HepG2 (cell line): ENCODE results near the gene FCRLA. TPM values are rescaled to one million over a fixed set of nuclear protein-coding genes. Genes with fewer than 3 reads are reported as not detected.

Experiments
- BCL6 ChIP-seq: IDR thresholded peaks from 2 replicates; pipeline ENCODE4 v1.6.1; 2016; ENCODE audit warnings: missing genetic modification reagents, missing compliant biosample characterization
- BHLHE40 ChIP-seq: IDR thresholded peaks from 2 replicates; pipeline ENCODE4 v1.6.1; 2011; ENCODE audit warnings: low read length, improper control_type of control experiment
- CBFB ChIP-seq: sonication (generic); formaldehyde crosslinking; IDR thresholded peaks from 2 replicates; pipeline ENCODE4 v1.4.0; 2020; ENCODE audit warnings: missing genetic modification reagents
- HMGA1 ChIP-seq: sonication (generic); formaldehyde crosslinking; conservative IDR thresholded peaks from 2 replicates; pipeline ENCODE4 v1.4.0; 2020; ENCODE audit warnings: missing genetic modification reagents
- HNF4G ChIP-seq, 2 experiments: sonication (generic) in 1 of 2; formaldehyde crosslinking in 1 of 2; IDR thresholded peaks; 2 replicates each; pipeline versions ENCODE4 v1.4.0 to v1.6.1; 2011 to 2020; ENCODE audit warnings: borderline replicate concordance in 2 of 2, low read depth in 2 of 2, mild to moderate bottlenecking in 2 of 2, low read length in 1 of 2, missing genetic modification reagents in 1 of 2, moderate library complexity in 1 of 2
- HOXD1 ChIP-seq: sonication (generic); formaldehyde crosslinking; IDR thresholded peaks from 2 replicates; pipeline ENCODE4 v1.5.0; 2020; ENCODE audit warnings: missing genetic modification reagents
- MTF1 ChIP-seq: sonication (generic); formaldehyde crosslinking; IDR thresholded peaks from 2 replicates; pipeline ENCODE4 v1.5.0; 2020; ENCODE audit warnings: missing genetic modification reagents
- PHF21A ChIP-seq: sonication (generic); formaldehyde crosslinking; IDR thresholded peaks from 2 replicates; pipeline ENCODE4 v1.5.0; 2020; ENCODE audit warnings: mild to moderate bottlenecking, missing genetic modification reagents
- PHF5A ChIP-seq: IDR thresholded peaks from one replicate; pipeline ENCODE4 v1.6.1; 2018; ENCODE audit warnings: low read depth, missing genetic modification reagents; ENCODE audit not compliant: unreplicated experiment
- SUZ12 ChIP-seq: fragments of 150-350 bp; IDR thresholded peaks from 2 replicates; pipeline ENCODE4 v1.6.1; 2014; ENCODE audit warnings: low read depth, low read length
- TRIM24 ChIP-seq: sonication (generic); formaldehyde crosslinking; IDR thresholded peaks from 2 replicates; pipeline ENCODE4 v1.8.0; 2022; ENCODE audit warnings: mild to moderate bottlenecking, missing genetic modification reagents
- ZBTB1 ChIP-seq: sonication (generic); formaldehyde crosslinking; IDR thresholded peaks from 2 replicates; pipeline ENCODE4 v1.4.0; 2020; ENCODE audit warnings: missing genetic modification reagents, borderline replicate concordance
- ZEB1 ChIP-seq: IDR thresholded peaks from 2 replicates; pipeline ENCODE4 v1.6.1; 2012; ENCODE audit warnings: mild to moderate bottlenecking, low read depth, inconsistent platforms; ENCODE audit not compliant: insufficient replicate concordance
- ZNF121 ChIP-seq: sonication (generic); formaldehyde crosslinking; IDR thresholded peaks from 2 replicates; pipeline ENCODE4 v1.5.0; 2020; ENCODE audit warnings: mild to moderate bottlenecking, missing genetic modification reagents
- ZNF354B ChIP-seq: sonication (generic); formaldehyde crosslinking; IDR thresholded peaks from 2 replicates; pipeline ENCODE4 v1.8.0; 2022; ENCODE audit warnings: mild to moderate bottlenecking, missing genetic modification reagents
- ZNF615 ChIP-seq: sonication (generic); formaldehyde crosslinking; IDR thresholded peaks from 2 replicates; pipeline ENCODE4 v1.5.0; 2020; ENCODE audit warnings: mild to moderate bottlenecking, missing genetic modification reagents, borderline replicate concordance
- ZNF83 ChIP-seq: sonication (generic); formaldehyde crosslinking; IDR thresholded peaks from 2 replicates; pipeline ENCODE4 v1.4.0; 2020; ENCODE audit warnings: missing genetic modification reagents, mild to moderate bottlenecking, borderline replicate concordance
- ZNF883 ChIP-seq: sonication (generic); formaldehyde crosslinking; IDR thresholded peaks from 2 replicates; pipeline ENCODE4 v1.5.1; 2020; ENCODE audit warnings: mild to moderate bottlenecking, missing genetic modification reagents; ENCODE audit errors: not compliant biosample characterization
- polyA plus RNA-seq, 8 experiments: library from polyadenylated mRNA; depleted of rRNA in 3 of 8; stranded (reverse) in 7 of 8; unstranded in 1 of 8; fragments of >200 nt; fragmentation: Illumina TruSeq in 4 of 8; extraction: Trizol in 4 of 8; gene quantifications; 2 replicates each; pipeline versions ENCODE4 v1.2.1 to v1.2.3, GENCODE V29; 2011 to 2016; ENCODE audit warnings: low read depth in 4 of 8, missing spikeins in 1 of 8, mixed read lengths in 1 of 8; ENCODE audit not compliant: insufficient read depth in 1 of 8
- total RNA-seq, 5 experiments: library from RNA; depleted of rRNA; stranded (reverse); fragments of >200 nt; fragmentation: Illumina TruSeq; extraction: Trizol; gene quantifications; 2 replicates each; pipeline ENCODE4 v1.2.3, GENCODE V29; 2016; ENCODE audit warnings: low read depth in 1 of 5
- TF ChIP-seq, protein P1 (sequence below): IDR thresholded peaks from 2 replicates; pipeline ENCODE4 v1.6.1; 2012; ENCODE audit warnings: low read depth, low read length, improper control_type of control experiment
- TF ChIP-seq, protein P2 (sequence below), 2 experiments: sonication (generic) in 1 of 2; formaldehyde crosslinking in 1 of 2; IDR thresholded peaks; 2 replicates each; pipeline versions ENCODE4 v1.4.0 to v1.6.1; 2018 to 2020; ENCODE audit warnings: missing genetic modification reagents in 2 of 2, borderline replicate concordance in 1 of 2, low read depth in 1 of 2, mild to moderate bottlenecking in 1 of 2, missing biosample characterization in 1 of 2
- TF ChIP-seq, protein P3 (sequence below): IDR thresholded peaks from 2 replicates; pipeline ENCODE4 v1.6.1; 2016; ENCODE audit warnings: missing compliant biosample characterization, missing genetic modification reagents, borderline replicate concordance
- TF ChIP-seq, protein P4 (sequence below): IDR thresholded peaks from 2 replicates; pipeline ENCODE4 v1.6.1; 2016; ENCODE audit warnings: mild to moderate bottlenecking, missing biosample characterization, missing genetic modification reagents
- TF ChIP-seq, protein P5 (sequence below): sonication (generic); formaldehyde crosslinking; IDR thresholded peaks from 2 replicates; pipeline ENCODE4 v1.8.1; 2023; ENCODE audit warnings: mild to moderate bottlenecking, inconsistent platforms, moderate library complexity, missing genetic modification reagents, borderline replicate concordance
- TF ChIP-seq, protein P6 (sequence below): sonication (generic); formaldehyde crosslinking; IDR thresholded peaks from 2 replicates; pipeline ENCODE4 v1.5.0; 2020; ENCODE audit warnings: missing genetic modification reagents, mild to moderate bottlenecking, borderline replicate concordance

Gene FCRLA
- total and polyA plus RNA-seq, 2 of the 13 experiments (the other 11 are each of a cell fraction or from before 2014, with no cell fraction given), result not detected

DNA sequence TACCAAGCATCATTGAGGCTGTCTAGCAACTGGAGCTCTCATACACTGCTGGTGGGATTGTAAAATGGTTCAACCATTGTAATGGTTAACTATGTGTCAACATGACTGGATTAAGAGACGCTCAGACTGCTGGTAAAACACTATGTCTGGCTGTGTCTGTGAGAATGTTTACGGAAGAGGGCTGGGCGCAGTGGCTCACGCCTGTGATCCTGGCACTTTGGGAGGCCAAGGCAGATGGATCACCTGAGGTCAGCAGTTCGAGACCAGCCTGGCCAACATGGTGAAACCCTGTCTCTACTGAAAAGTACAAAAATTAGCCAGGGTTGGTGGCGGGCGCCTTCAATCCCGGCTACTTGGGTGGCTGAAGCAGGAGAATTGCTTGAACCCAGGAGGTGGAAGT, 4.8 kb upstream of the FCRLA start (continued):
- TF ChIP-seq, protein P1, sequence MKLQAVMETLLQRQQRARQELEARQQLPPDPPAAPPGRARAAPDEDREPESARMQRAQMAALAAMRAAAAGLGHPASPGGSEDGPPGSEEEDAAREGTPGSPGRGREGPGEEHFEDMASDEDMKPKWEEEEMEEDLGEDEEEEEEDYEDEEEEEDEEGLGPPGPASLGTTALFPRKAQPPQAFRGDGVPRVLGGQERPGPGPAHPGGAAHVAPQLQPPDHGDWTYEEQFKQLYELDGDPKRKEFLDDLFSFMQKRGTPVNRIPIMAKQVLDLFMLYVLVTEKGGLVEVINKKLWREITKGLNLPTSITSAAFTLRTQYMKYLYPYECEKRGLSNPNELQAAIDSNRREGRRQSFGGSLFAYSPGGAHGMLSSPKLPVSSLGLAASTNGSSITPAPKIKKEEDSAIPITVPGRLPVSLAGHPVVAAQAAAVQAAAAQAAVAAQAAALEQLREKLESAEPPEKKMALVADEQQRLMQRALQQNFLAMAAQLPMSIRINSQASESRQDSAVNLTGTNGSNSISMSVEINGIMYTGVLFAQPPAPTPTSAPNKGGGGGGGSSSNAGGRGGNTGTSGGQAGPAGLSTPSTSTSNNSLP, result peak; percentile 60; the same call in 1 of the 2 replicates
- TF ChIP-seq, protein P2, sequence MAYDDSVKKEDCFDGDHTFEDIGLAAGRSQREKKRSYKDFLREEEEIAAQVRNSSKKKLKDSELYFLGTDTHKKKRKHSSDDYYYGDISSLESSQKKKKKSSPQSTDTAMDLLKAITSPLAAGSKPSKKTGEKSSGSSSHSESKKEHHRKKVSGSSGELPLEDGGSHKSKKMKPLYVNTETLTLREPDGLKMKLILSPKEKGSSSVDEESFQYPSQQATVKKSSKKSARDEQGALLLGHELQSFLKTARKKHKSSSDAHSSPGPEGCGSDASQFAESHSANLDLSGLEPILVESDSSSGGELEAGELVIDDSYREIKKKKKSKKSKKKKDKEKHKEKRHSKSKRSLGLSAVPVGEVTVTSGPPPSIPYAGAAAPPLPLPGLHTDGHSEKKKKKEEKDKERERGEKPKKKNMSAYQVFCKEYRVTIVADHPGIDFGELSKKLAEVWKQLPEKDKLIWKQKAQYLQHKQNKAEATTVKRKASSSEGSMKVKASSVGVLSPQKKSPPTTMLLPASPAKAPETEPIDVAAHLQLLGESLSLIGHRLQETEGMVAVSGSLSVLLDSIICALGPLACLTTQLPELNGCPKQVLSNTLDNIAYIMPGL (CRISPR knock-in tag; IDR thresholded peaks at IDR 0.05; ENCODE audit: borderline replicate concordance in 1 of 2, low read depth in 1 of 2), result peak; percentile 54 to 57; a peak in 2 of 4 replicates
- TF ChIP-seq HNF4G (IDR thresholded peaks at IDR 0.05; ENCODE audit: borderline replicate concordance, low read depth, low read length) (no peak), HNF4G (CRISPR knock-in tag; IDR thresholded peaks at IDR 0.05; ENCODE audit: borderline replicate concordance, low read depth) (no peak), ZNF121 (CRISPR knock-in tag) (no peak), BCL6 (CRISPR knock-in tag) (peak; percentile 86), CBFB (no peak), SUZ12 (no peak), ZNF615 (CRISPR knock-in tag) (no peak), PHF5A (CRISPR knock-in tag) (no peak), PHF21A (peak; percentile 43; the same call in 1 of the 2 replicates), ZNF883 (CRISPR knock-in tag) (no peak), BHLHE40 (no peak), TRIM24 (no peak), MTF1 (CRISPR knock-in tag) (no peak), ZNF354B (CRISPR knock-in tag) (no peak), ZNF83 (CRISPR knock-in tag) (no peak), HMGA1 (CRISPR knock-in tag) (no peak), ZEB1 (no peak), ZBTB1 (CRISPR knock-in tag) (no peak), HOXD1 (CRISPR knock-in tag) (no peak)
- TF ChIP-seq, protein P3, sequence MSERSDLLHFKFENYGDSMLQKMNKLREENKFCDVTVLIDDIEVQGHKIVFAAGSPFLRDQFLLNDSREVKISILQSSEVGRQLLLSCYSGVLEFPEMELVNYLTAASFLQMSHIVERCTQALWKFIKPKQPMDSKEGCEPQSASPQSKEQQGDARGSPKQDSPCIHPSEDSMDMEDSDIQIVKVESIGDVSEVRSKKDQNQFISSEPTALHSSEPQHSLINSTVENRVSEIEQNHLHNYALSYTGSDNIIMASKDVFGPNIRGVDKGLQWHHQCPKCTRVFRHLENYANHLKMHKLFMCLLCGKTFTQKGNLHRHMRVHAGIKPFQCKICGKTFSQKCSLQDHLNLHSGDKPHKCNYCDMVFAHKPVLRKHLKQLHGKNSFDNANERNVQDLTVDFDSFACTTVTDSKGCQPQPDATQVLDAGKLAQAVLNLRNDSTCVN (CRISPR knock-in tag), result no peak
- TF ChIP-seq, protein P4, sequence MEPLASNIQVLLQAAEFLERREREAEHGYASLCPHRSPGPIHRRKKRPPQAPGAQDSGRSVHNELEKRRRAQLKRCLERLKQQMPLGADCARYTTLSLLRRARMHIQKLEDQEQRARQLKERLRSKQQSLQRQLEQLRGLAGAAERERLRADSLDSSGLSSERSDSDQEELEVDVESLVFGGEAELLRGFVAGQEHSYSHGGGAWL (CRISPR knock-in tag), result no peak
- TF ChIP-seq, protein P5, sequence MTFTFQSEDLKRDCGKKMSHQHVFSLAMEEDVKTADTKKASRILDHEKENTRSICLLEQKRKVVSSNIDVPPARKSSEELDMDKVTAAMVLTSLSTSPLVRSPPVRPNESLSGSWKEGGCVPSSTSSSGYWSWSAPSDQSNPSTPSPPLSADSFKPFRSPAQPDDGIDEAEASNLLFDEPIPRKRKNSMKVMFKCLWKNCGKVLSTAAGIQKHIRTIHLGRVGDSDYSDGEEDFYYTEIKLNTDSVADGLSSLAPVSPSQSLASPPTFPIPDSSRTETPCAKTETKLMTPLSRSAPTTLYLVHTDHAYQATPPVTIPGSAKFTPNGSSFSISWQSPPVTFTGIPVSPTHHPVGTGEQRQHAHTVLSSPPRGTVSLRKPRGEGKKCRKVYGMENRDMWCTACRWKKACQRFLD (CRISPR knock-in tag), result no peak
- TF ChIP-seq, protein P6, sequence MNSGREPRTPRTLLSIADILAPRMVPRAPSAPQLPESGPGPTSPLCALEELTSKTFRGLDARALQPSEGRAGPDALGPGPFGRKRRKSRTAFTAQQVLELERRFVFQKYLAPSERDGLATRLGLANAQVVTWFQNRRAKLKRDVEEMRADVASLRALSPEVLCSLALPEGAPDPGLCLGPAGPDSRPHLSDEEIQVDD (CRISPR knock-in tag), result no peak
